Measurements from ENCODE around the gene HGFAC. TPM values are rescaled to one million over a fixed set of nuclear protein-coding genes. Genes with fewer than 3 reads are reported as not detected.
A peak's percentile ranks its signal among the peaks of the same experiment; 100 is the strongest.

The HGFAC gene
- total and polyA plus RNA-seq, 12 donors, result 0.12 to 0.84 (median 0.51) TPM; not detected in 5

GRCh38 chr4:3414421-3415279 lies 27.1 kb upstream of the HGFAC start:
- WGBS, 4 donors, result 85 to 91% (median 88%) methylated on average over 34 to 37 of the region's 37 CpGs
- Histone ChIP-seq H3K36me3 (replicated peaks in 1 of 2) (peaks cover 0 to 21% of the 10 kb centered on the region in 2 donors), H3K9me3 (replicated peaks in 1 of 3) (no peaks in the 10 kb centered on the region), H3K4me3 (no peak overlapping the region), H3K4me1 (replicated peaks in 1 of 2) (peaks cover 8% of the 10 kb centered on the region in 2 donors), H3K27ac (no peak overlapping the region), H3K27me3 (no peaks in the 10 kb centered on the region)
- DNase-seq, result peak in 2 of 7 donors; percentile 9 to 24
- no peak for TF ChIP-seq POLR2A (IDR thresholded peaks at IDR 0.05)
- no peak for TF ChIP-seq CTCF (IDR thresholded peaks at IDR 0.05)
- intact Hi-C loops (cut with DNase I), result no loop called here

GRCh38 chr4:3415471-3416141 lies 26.2 kb upstream of the HGFAC start:
- TF ChIP-seq CTCF (IDR thresholded peaks at IDR 0.05) (no peak), POLR2A (IDR thresholded peaks at IDR 0.05) (no peak)
- H3K27me3 ChIP-seq, result no peaks in the 10 kb centered on the region
- H3K4me3 ChIP-seq, result no peak overlapping the region
- H3K36me3 ChIP-seq (replicated peaks in 1 of 2), result peaks cover 0 to 21% of the 10 kb centered on the region in 2 donors
- H3K9me3 ChIP-seq (replicated peaks in 1 of 3), result no peaks in the 10 kb centered on the region
- intact Hi-C loops (cut with DNase I), result no loop called here
- no peak overlapping the region for H3K27ac ChIP-seq
- DNase-seq, result peak in 1 of 7 donors; percentile 5
- H3K4me1 ChIP-seq (replicated peaks in 1 of 2), result peaks cover 8% of the 10 kb centered on the region in 2 donors
- WGBS, 4 donors, result 89 to 94% (median 91%) methylated on average over 21 to 33 of the region's 33 CpGs

- H3K9me3 ChIP-seq (replicated peaks in 1 of 3), result no peaks in the 10 kb centered on the region
- intact Hi-C loops (cut with DNase I), result no loop called here
- peaks cover 0 to 21% of the 10 kb centered on the region in 2 donors for H3K36me3 ChIP-seq (replicated peaks in 1 of 2)
- H3K27me3 ChIP-seq, result no peaks in the 10 kb centered on the region
- H3K27ac ChIP-seq, result no peak overlapping the region
- DNase-seq, result no peak
- TF ChIP-seq CTCF (IDR thresholded peaks at IDR 0.05), result no peak
- TF ChIP-seq POLR2A (IDR thresholded peaks at IDR 0.05), result no peak
- WGBS, 4 donors, result 87 to 93% (median 91%) methylated on average over 16 to 18 of the region's 18 CpGs
- peaks cover 8% of the 10 kb centered on the region in 2 donors for H3K4me1 ChIP-seq (replicated peaks in 1 of 2)
- H3K4me3 ChIP-seq, result no peak overlapping the region
Observed at GRCh38 chr4:3416270-3416669, 25.5 kb upstream of the HGFAC start.

GRCh38 chr4:3416821-3417221 lies 24.9 kb upstream of the HGFAC start:
- no peak for DNase-seq
- no peak overlapping the region for H3K27ac ChIP-seq
- no peak overlapping the region for H3K4me3 ChIP-seq
- no peaks in the 10 kb centered on the region for H3K9me3 ChIP-seq (replicated peaks in 1 of 3)
- TF ChIP-seq CTCF (IDR thresholded peaks at IDR 0.05) (no peak), POLR2A (IDR thresholded peaks at IDR 0.05) (no peak)
- H3K36me3 ChIP-seq (replicated peaks in 1 of 2), result peaks cover 0 to 21% of the 10 kb centered on the region in 2 donors
- peaks cover 8% of the 10 kb centered on the region in 2 donors for H3K4me1 ChIP-seq (replicated peaks in 1 of 2)
- intact Hi-C loops (cut with DNase I), result no loop called here
- WGBS, 4 donors, result 95 to 96% (median 96%) methylated on average over 13 to 17 of the region's 17 CpGs
- no peaks in the 10 kb centered on the region for H3K27me3 ChIP-seq
